IMR-90 (cell line): ENCODE measurements around the gene FCN1. TPM values are rescaled to one million over a fixed set of nuclear protein-coding genes. Genes with fewer than 3 reads are reported as not detected.

Source experiments
- ATAC-seq: fragments of 200-7000 bp; cut with Tn5 transposase; 2 replicates; pipeline ENCODE4 v1.9.1; 2020; ENCODE audit warnings: low read depth, mild to moderate bottlenecking, moderate library complexity
- BruUV-seq: library from RNA; stranded (reverse); fragments of 400-500 nt; replicated peaks from 2 replicates; lab custom pipeline; 2021; lab: Mats Ljungman, UMichigan
- CTCF ChIA-PET: fragments of 300-600 bp; formaldehyde crosslinking; extraction: SDS; loops from one replicate; lab custom pipeline; 2021; ENCODE audit warnings: antibody characterized with exemption; lab: Yijun Ruan, JAX
- POLR2A ChIA-PET: fragments of 300-600 bp; sonication (Branson Sonifier 250); formaldehyde crosslinking; loops from one replicate; lab custom pipeline; 2022; ENCODE audit warnings: antibody characterized with exemption; ENCODE audit not compliant: unreplicated experiment; lab: Charles Lee
- DNase-seq: peaks from one replicate; pipeline ENCODE4 v3.0.0; 2013
- H2AFZ ChIP-seq: replicated peaks from 2 replicates; pipeline ENCODE3; 2013; ENCODE audit warnings: low read length, mild to moderate bottlenecking; ENCODE audit not compliant: poor library complexity
- H2AK5ac ChIP-seq: 2 replicates; pipeline ENCODE4 v1.6.1; 2013; ENCODE audit warnings: low read depth, low read length, inconsistent platforms
- H2AK9ac ChIP-seq: replicated peaks from 2 replicates; pipeline ENCODE3; 2013; ENCODE audit warnings: mild to moderate bottlenecking, low read depth, low read length, moderate library complexity; ENCODE audit not compliant: poor library complexity
- H2BK120ac ChIP-seq: 2 replicates; pipeline ENCODE4 v1.6.1; 2013; ENCODE audit warnings: low read depth, low read length, inconsistent platforms
- H2BK15ac ChIP-seq: 3 replicates; pipeline ENCODE4 v1.6.1; 2013; ENCODE audit warnings: low read depth, low read length, inconsistent platforms
- H2BK20ac ChIP-seq: 2 replicates; pipeline ENCODE4 v1.6.1; 2013; ENCODE audit warnings: low read depth, mild to moderate bottlenecking, inconsistent platforms, low read length, moderate library complexity
- H2BK5ac ChIP-seq: 2 replicates; pipeline ENCODE4 v1.6.1; 2013; ENCODE audit warnings: mild to moderate bottlenecking, low read depth, low read length, inconsistent platforms; ENCODE audit not compliant: poor library complexity, severe bottlenecking
- H3K14ac ChIP-seq: replicated peaks from 2 replicates; pipeline ENCODE4 v1.6.1; 2013; ENCODE audit warnings: low read depth, low read length, inconsistent platforms
- H3K18ac ChIP-seq: 2 replicates; pipeline ENCODE4 v1.6.1; 2013; ENCODE audit warnings: low read depth, low read length, control low read depth
- H3K23ac ChIP-seq: 2 replicates; pipeline ENCODE4 v1.6.1; 2013; ENCODE audit warnings: low read depth, low read length, inconsistent platforms
- H3K27ac ChIP-seq: 2 replicates; pipeline ENCODE4 v1.5.1; 2013; ENCODE audit warnings: mild to moderate bottlenecking, control low read depth, low read length; ENCODE audit not compliant: insufficient read depth
- H3K27me3 ChIP-seq: 2 replicates; pipeline ENCODE4 v1.6.1; 2013; ENCODE audit warnings: low read length; ENCODE audit not compliant: control insufficient read depth, insufficient read depth
- H3K36me3 ChIP-seq: 2 replicates; pipeline ENCODE4 v1.6.1; 2013; ENCODE audit warnings: low read length, mixed read lengths; ENCODE audit not compliant: control insufficient read depth, insufficient read depth
- H3K4ac ChIP-seq: 2 replicates; pipeline ENCODE4 v1.6.1; 2013; ENCODE audit warnings: low read depth, low read length, inconsistent platforms
- H3K4me1 ChIP-seq: 2 replicates; pipeline ENCODE4 v1.6.1; 2013; ENCODE audit warnings: low read length, mixed read lengths; ENCODE audit not compliant: control insufficient read depth, insufficient read depth
- H3K4me2 ChIP-seq: 2 replicates; pipeline ENCODE4 v1.6.1; 2013; ENCODE audit warnings: low read depth, mild to moderate bottlenecking, control low read depth, low read length, moderate library complexity
- H3K4me3 ChIP-seq: 2 replicates; pipeline ENCODE4 v1.5.1; 2013; ENCODE audit warnings: low read depth, mild to moderate bottlenecking, control low read depth, low read length, moderate library complexity; ENCODE audit not compliant: insufficient read depth
- H3K56ac ChIP-seq: 2 replicates; pipeline ENCODE4 v1.6.1; 2013; ENCODE audit warnings: low read length, inconsistent platforms; ENCODE audit not compliant: insufficient read depth; ENCODE audit errors: extremely low read depth
- H3K79me1 ChIP-seq, 2 experiments: 2 replicates each; pipeline ENCODE4 v1.6.1; 2013; ENCODE audit warnings: low read length in 2 of 2, inconsistent platforms in 1 of 2, low read depth in 1 of 2
- H3K9ac ChIP-seq: 2 replicates; pipeline ENCODE4 v1.6.1; 2013; ENCODE audit warnings: low read depth, low read length, control low read depth
- H3K9me1 ChIP-seq: 2 replicates; pipeline ENCODE4 v1.6.1; 2013; ENCODE audit warnings: low read length, inconsistent platforms; ENCODE audit not compliant: insufficient read depth
- H3K9me3 ChIP-seq: 2 replicates; pipeline ENCODE4 v1.6.1; 2013; ENCODE audit warnings: low read length; ENCODE audit not compliant: control insufficient read depth, insufficient read depth
- H4K20me1 ChIP-seq: 2 replicates; pipeline ENCODE4 v1.6.1; 2013; ENCODE audit warnings: low read length, inconsistent platforms; ENCODE audit not compliant: insufficient read depth
- H4K5ac ChIP-seq: 2 replicates; pipeline ENCODE4 v1.6.1; 2013; ENCODE audit warnings: mild to moderate bottlenecking, low read depth, low read length, control low read depth
- H4K8ac ChIP-seq, 2 experiments: 2 replicates each; pipeline ENCODE4 v1.6.1; 2013; ENCODE audit warnings: low read depth in 2 of 2, low read length in 2 of 2, control low read depth in 1 of 2, inconsistent platforms in 1 of 2
- H4K91ac ChIP-seq: 2 replicates; pipeline ENCODE4 v1.6.1; 2013; ENCODE audit warnings: low read depth, low read length, inconsistent platforms; ENCODE audit not compliant: insufficient read depth
- BHLHE40 ChIP-seq: fragments of 150-350 bp; IDR thresholded peaks from 2 replicates; pipeline ENCODE4 v1.6.1; 2016; ENCODE audit warnings: mild to moderate bottlenecking, low read depth, low read length
- CEBPB ChIP-seq: IDR thresholded peaks from 2 replicates; pipeline ENCODE4 v1.6.1; 2012; ENCODE audit warnings: low read depth, low read length, improper control_type of control experiment
- CHD1 ChIP-seq: IDR thresholded peaks from 2 replicates; pipeline ENCODE4 v1.6.1; 2012; ENCODE audit warnings: low read depth, low read length, improper control_type of control experiment
- MAZ ChIP-seq: IDR thresholded peaks from 2 replicates; pipeline ENCODE4 v1.6.1; 2012; ENCODE audit warnings: low read depth, mild to moderate bottlenecking, low read length, improper control_type of control experiment, moderate library complexity, borderline replicate concordance
- MXI1 ChIP-seq: IDR thresholded peaks from 2 replicates; pipeline ENCODE4 v1.6.1; 2012; ENCODE audit warnings: low read depth, mild to moderate bottlenecking, low read length, moderate library complexity, borderline replicate concordance
- NFE2L2 ChIP-seq: fragments of 150-350 bp; IDR thresholded peaks from 2 replicates; pipeline ENCODE4 v1.6.1; 2016; ENCODE audit warnings: low read depth, mild to moderate bottlenecking, low read length
- POLR2A ChIP-seq: IDR thresholded peaks from 2 replicates; pipeline ENCODE4 v1.6.1; 2012; ENCODE audit warnings: mild to moderate bottlenecking, low read depth, low read length
- RCOR1 ChIP-seq: IDR thresholded peaks from 2 replicates; pipeline ENCODE4 v1.6.1; 2012; ENCODE audit warnings: mild to moderate bottlenecking, low read length, improper control_type of control experiment; ENCODE audit not compliant: insufficient replicate concordance
- RFX5 ChIP-seq: IDR thresholded peaks from 2 replicates; pipeline ENCODE4 v1.8.0; 2012; ENCODE audit warnings: low read depth, mild to moderate bottlenecking, low read length, moderate library complexity
- SMC3 ChIP-seq: fragments of 150-350 bp; IDR thresholded peaks from 2 replicates; pipeline ENCODE4 v1.6.1; 2016; ENCODE audit warnings: low read depth, mild to moderate bottlenecking, antibody characterized with exemption, low read length, moderate library complexity
- USF2 ChIP-seq: fragments of 150-350 bp; IDR thresholded peaks from 2 replicates; pipeline ENCODE4 v1.6.1; 2017; ENCODE audit warnings: mild to moderate bottlenecking, antibody characterized with exemption, low read length, low read depth
- WGBS, 2 experiments: methylation state at CpG; one replicate each; pipeline versions ENCODE4 v1.1.5 to v1.1.7; 2013; ENCODE audit warnings: missing lambda C conversion rate in 2 of 2; ENCODE audit not compliant: insufficient read length in 1 of 2; ENCODE audit errors: extremely low coverage in 2 of 2; 5-methylcytosine and 5-hydroxymethylcytosine counted together
- dilution Hi-C: fragments of 300-500 bp; cut with HindIII; formaldehyde crosslinking; loops from one replicate; pipeline ENCODE4 v1.14.3; 2018; ENCODE audit warnings: low sequenced_read_pairs; ENCODE audit not compliant: unreplicated experiment
- in situ Hi-C: fragments of 300-500 bp; cut with MboI; formaldehyde crosslinking; loops from 3 replicates; pipeline ENCODE4 v1.14.3; 2019; ENCODE audit warnings: low sequenced_read_pairs, inconsistent platforms, mixed read lengths
- intact Hi-C: fragments of 100-400 bp; cut with micrococcal nuclease; formaldehyde crosslinking; loops from 2 replicates; pipeline ENCODE4 v1.10.0; 2022
- polyA plus RNA-seq, 3 experiments: library from polyadenylated mRNA; depleted of rRNA; stranded (reverse); fragments of >200 nt; gene quantifications; 2 replicates each; pipeline ENCODE4 v1.2.3, GENCODE V29; 2012; ENCODE audit warnings: low replicate concordance in 1 of 3
- total RNA-seq: library from RNA; depleted of rRNA; stranded (reverse); fragments of >200 nt; gene quantifications from 2 replicates; pipeline ENCODE4 v1.2.3, GENCODE V29; 2012
- TF ChIP-seq, protein P1 (sequence below): conservative IDR thresholded peaks from 2 replicates; pipeline ENCODE4 v1.5.1; 2012; ENCODE audit warnings: mild to moderate bottlenecking, low read depth, low read length, improper control_type of control experiment

The FCN1 gene
- total and polyA plus RNA-seq, 2 of the 4 experiments (the other 2 are of a cell fraction) = not detected

DNA sequence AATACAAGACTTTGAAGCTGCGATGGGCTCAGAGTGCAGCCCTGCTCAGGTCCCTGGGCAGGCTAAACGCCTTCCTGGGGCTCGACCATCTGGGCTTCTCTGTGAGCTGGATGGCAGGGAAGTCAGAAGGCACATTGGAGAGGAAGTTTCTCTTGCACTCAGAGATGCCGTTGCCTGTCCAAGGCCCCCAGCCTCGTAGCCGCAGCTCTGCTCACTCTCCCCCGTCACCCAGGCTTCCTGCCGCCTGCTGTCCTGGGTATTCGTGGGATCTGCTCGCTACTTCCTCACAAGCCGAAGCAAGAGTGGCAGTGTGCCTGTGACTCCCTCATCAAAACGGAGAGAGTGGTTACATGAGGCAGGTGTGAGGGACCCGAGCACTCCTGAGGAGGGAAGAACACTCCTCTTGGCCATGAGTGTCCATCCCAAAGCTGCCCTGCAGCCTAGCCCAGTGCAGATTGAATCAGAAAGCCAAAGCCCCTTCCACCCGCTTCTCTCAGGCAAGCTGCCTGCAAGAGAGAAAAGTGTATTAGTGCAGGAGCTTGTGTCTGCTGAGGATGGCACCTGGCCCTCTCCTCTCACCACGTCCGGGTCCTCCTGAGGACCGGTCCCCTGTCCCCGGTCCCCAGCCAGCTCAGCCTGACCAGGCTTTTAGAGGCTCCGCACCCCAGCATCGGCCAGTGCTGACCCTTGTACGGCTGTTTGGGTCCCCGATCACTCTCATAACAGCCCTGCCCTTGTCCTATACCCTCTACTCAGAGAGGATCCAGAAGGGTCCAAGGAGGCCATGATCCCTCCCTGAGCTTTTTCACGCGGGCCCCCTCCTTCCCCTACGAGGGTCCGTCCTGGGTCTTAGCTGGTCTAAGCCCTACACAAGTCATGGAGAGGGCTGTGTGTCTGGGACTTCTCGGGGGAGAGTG lies 29.8 kb downstream of the FCN1 start (continued):
- TF ChIP-seq USF2 (no peak), RFX5 (no peak)

DNA sequence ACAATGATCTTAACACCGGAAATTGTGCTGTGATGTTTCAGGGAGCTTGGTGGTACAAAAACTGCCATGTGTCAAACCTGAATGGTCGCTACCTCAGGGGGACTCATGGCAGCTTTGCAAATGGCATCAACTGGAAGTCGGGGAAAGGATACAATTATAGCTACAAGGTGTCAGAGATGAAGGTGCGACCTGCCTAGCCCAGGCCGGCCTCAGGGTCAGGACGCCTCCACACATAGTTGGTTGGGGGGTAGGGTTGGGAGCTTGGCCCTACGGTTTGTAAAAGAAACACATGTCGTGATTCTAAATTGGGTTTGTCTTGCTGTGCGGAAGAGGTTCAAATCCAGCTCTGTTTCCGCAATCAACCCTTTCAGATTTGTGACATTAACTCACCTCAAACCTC lies 30.5 kb downstream of the FCN1 start:
- CTCF ChIA-PET = no interaction called here
- BruUV-seq = no TSS peak
- Histone ChIP-seq H4K20me1 (no peaks in the 10 kb centered on the region), H3K27me3 (peaks cover 40% of the 10 kb centered on the region), H2AK5ac (no peak overlapping the region), H4K5ac (no peak overlapping the region), H2AK9ac (no peak overlapping the region), H2BK5ac (no peak overlapping the region), H3K18ac (no peak overlapping the region), H3K4me2 (no peak overlapping the region), H3K27ac (no peak overlapping the region), H2BK20ac (no peak overlapping the region), H4K91ac (no peak overlapping the region), H3K4me3 (no peak overlapping the region), H3K9me3 (no peaks in the 10 kb centered on the region), H3K4me1 (no peaks in the 10 kb centered on the region), H3K56ac (no peak overlapping the region), H2BK15ac (no peak overlapping the region), H3K36me3 (no peaks in the 10 kb centered on the region), H3K79me1 (no peaks in the 10 kb centered on the region), H2AFZ (no peak overlapping the region), H3K9ac (no peak overlapping the region), H3K4ac (no peak overlapping the region), H3K14ac (no peak overlapping the region), H3K23ac (no peak overlapping the region), H2BK120ac (no peak overlapping the region), H4K8ac (no peak overlapping the region), H3K9me1 (no peaks in the 10 kb centered on the region)
- POLR2A ChIA-PET = no interaction called here
- ATAC-seq (no peak), DNase-seq (no peak)
- TF ChIP-seq, protein P1, sequence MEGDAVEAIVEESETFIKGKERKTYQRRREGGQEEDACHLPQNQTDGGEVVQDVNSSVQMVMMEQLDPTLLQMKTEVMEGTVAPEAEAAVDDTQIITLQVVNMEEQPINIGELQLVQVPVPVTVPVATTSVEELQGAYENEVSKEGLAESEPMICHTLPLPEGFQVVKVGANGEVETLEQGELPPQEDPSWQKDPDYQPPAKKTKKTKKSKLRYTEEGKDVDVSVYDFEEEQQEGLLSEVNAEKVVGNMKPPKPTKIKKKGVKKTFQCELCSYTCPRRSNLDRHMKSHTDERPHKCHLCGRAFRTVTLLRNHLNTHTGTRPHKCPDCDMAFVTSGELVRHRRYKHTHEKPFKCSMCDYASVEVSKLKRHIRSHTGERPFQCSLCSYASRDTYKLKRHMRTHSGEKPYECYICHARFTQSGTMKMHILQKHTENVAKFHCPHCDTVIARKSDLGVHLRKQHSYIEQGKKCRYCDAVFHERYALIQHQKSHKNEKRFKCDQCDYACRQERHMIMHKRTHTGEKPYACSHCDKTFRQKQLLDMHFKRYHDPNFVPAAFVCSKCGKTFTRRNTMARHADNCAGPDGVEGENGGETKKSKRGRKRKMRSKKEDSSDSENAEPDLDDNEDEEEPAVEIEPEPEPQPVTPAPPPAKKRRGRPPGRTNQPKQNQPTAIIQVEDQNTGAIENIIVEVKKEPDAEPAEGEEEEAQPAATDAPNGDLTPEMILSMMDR = no peak
- TF ChIP-seq RCOR1 (no peak), NFE2L2 (no peak), CHD1 (no peak), RFX5 (no peak), POLR2A (no peak), USF2 (no peak), SMC3 (no peak), BHLHE40 (no peak), CEBPB (no peak), MXI1 (no peak), MAZ (no peak)
- intact Hi-C loops (no loop called here), dilution Hi-C loops (no loop called here), in situ Hi-C loops (no loop called here)
- 84% methylated on average over 6 of the region's 10 CpGs; no CpG with 5 or more reads in 1 of the 2 experiments for WGBS, 2 experiments
